Osteocyte (in vitro differentiated cells): ENCODE data around the gene CCDC6. TPM values are rescaled to one million over a fixed set of nuclear protein-coding genes. Genes with fewer than 3 reads are reported as not detected.

Experiments used
- DNase-seq: peaks from one replicate; pipeline ENCODE4 v3.0.0; 2021; ENCODE audit warnings: mixed read lengths; ENCODE audit not compliant: unreplicated experiment; ENCODE audit errors: extremely low spot score
- H3K27ac Mint-ChIP-seq: one replicate; pipeline ENCODE4 v1.8.0; 2021; ENCODE audit warnings: mild to moderate bottlenecking, mixed read lengths; ENCODE audit not compliant: unreplicated experiment
- H3K27me3 Mint-ChIP-seq: one replicate; pipeline ENCODE4 v1.8.0; 2021; ENCODE audit warnings: mixed read lengths; ENCODE audit not compliant: unreplicated experiment
- H3K36me3 Mint-ChIP-seq: one replicate; pipeline ENCODE4 v1.8.0; 2021; ENCODE audit warnings: mixed read lengths; ENCODE audit not compliant: unreplicated experiment
- H3K4me1 Mint-ChIP-seq: one replicate; pipeline ENCODE4 v1.8.0; 2021; ENCODE audit warnings: mixed read lengths; ENCODE audit not compliant: unreplicated experiment
- H3K4me3 Mint-ChIP-seq: one replicate; pipeline ENCODE4 v1.8.0; 2021; ENCODE audit warnings: mild to moderate bottlenecking, moderate library complexity, mixed read lengths; ENCODE audit not compliant: unreplicated experiment
- H3K9me3 Mint-ChIP-seq: one replicate; pipeline ENCODE4 v1.8.0; 2021; ENCODE audit warnings: mixed read lengths; ENCODE audit not compliant: unreplicated experiment
- CTCF ChIP-seq: fragments of 200-600 bp; sonication (generic); IDR thresholded peaks from 2 replicates; pipeline ENCODE4 v1.5.0; 2021; ENCODE audit warnings: antibody characterized with exemption, mild to moderate bottlenecking, moderate library complexity
- total RNA-seq: library from RNA; stranded (reverse); gene quantifications from 2 replicates; pipeline ENCODE4 v1.2.1, GENCODE V29; 2021

Gene CCDC6
- total RNA-seq, 1 donor from 2014 or later, result 38.0 TPM

GRCh38 chr10:59872892-59873463 lies 33.4 kb downstream of the CCDC6 start:
- Mint-ChIP-seq H3K36me3 (no peaks in the 10 kb centered on the region), H3K4me3 (no peak overlapping the region), H3K27me3 (no peaks in the 10 kb centered on the region), H3K27ac (no peak overlapping the region), H3K9me3 (no peaks in the 10 kb centered on the region), H3K4me1 (peaks cover 28% of the 10 kb centered on the region)
- no peak for TF ChIP-seq CTCF
- no peak for DNase-seq

- Mint-ChIP-seq H3K27me3 (no peaks in the 10 kb centered on the region), H3K4me3 (no peak overlapping the region), H3K9me3 (no peaks in the 10 kb centered on the region), H3K27ac (no peak overlapping the region), H3K36me3 (no peaks in the 10 kb centered on the region), H3K4me1 (peaks cover 20% of the 10 kb centered on the region)
- TF ChIP-seq CTCF, result no peak
- DNase-seq, result no peak
Observed at GRCh38 chr10:59870152-59870551, 36.2 kb downstream of the CCDC6 start.

GRCh38 chr10:59869594-59869940 lies 36.8 kb downstream of the CCDC6 start:
- H3K27me3 Mint-ChIP-seq, result no peaks in the 10 kb centered on the region
- TF ChIP-seq CTCF, result no peak

GRCh38 chr10:59868696-59869593 lies 37.4 kb downstream of the CCDC6 start:
- no peak for DNase-seq
- H3K4me3 Mint-ChIP-seq, result no peak overlapping the region
- no peak overlapping the region for H3K27ac Mint-ChIP-seq
- H3K36me3 Mint-ChIP-seq, result no peaks in the 10 kb centered on the region
- H3K27me3 Mint-ChIP-seq, result no peaks in the 10 kb centered on the region
- H3K4me1 Mint-ChIP-seq, result peaks cover 12% of the 10 kb centered on the region
- TF ChIP-seq CTCF, result no peak
- no peaks in the 10 kb centered on the region for H3K9me3 Mint-ChIP-seq

More at GRCh38 chr10:59869594-59869940, 36.8 kb downstream of the CCDC6 start:
- DNase-seq, result no peak
- Mint-ChIP-seq H3K4me1 (peaks cover 18% of the 10 kb centered on the region), H3K9me3 (no peaks in the 10 kb centered on the region), H3K27ac (no peak overlapping the region), H3K36me3 (no peaks in the 10 kb centered on the region), H3K4me3 (no peak overlapping the region)

- H3K4me1 Mint-ChIP-seq, result peaks cover 1% of the 10 kb centered on the region
- no peak for DNase-seq
- H3K36me3 Mint-ChIP-seq, result no peaks in the 10 kb centered on the region
- H3K4me3 Mint-ChIP-seq, result no peak overlapping the region
- H3K27me3 Mint-ChIP-seq, result no peaks in the 10 kb centered on the region
- H3K27ac Mint-ChIP-seq, result no peak overlapping the region
- no peak for TF ChIP-seq CTCF
- no peaks in the 10 kb centered on the region for H3K9me3 Mint-ChIP-seq
Observed at GRCh38 chr10:59867590-59867989, 38.8 kb downstream of the CCDC6 start.
